Esophagus muscularis mucosa (tissue), 4 donors: ENCODE results near the gene TFAP2E. TPM values are rescaled to one million over a fixed set of nuclear protein-coding genes. Genes with fewer than 3 reads are reported as not detected.

Source experiments
- DNase-seq: peaks from one replicate; pipeline ENCODE4 v3.0.0-alpha.2; 2017; ENCODE audit errors: extremely low spot score
- H3K27ac ChIP-seq, 4 donors: fragments of 200-600 bp; sonication (generic); replicated peaks in 1 of 4; 1 replicate in 3 of 4; 2 replicates in 1 of 4; pipeline ENCODE4 v1.5.1; 2016 to 2019; ENCODE audit warnings: mild to moderate bottlenecking in 1 of 4
- H3K27me3 ChIP-seq, 4 donors: fragments of 200-600 bp; sonication (generic); one replicate each; pipeline versions ENCODE4 v1.5.1 to v1.6.0; 2016 to 2019
- H3K36me3 ChIP-seq, 4 donors: fragments of 200-600 bp; sonication (generic); one replicate each; pipeline ENCODE4 v1.5.1; 2016 to 2019
- H3K4me1 ChIP-seq, 4 donors: fragments of 200-600 bp; sonication (generic); one replicate each; pipeline ENCODE4 v1.5.1; 2016 to 2019
- H3K4me3 ChIP-seq, 4 donors: fragments of 200-600 bp; sonication (generic); 1 replicate in 2 of 4; 2 replicates in 2 of 4; pipeline ENCODE4 v1.5.1; 2016 to 2019; ENCODE audit warnings: mild to moderate bottlenecking in 4 of 4, moderate library complexity in 1 of 4
- H3K9me3 ChIP-seq, 4 donors: fragments of 200-600 bp; sonication (generic); 1 replicate in 3 of 4; 2 replicates in 1 of 4; pipeline ENCODE4 v1.5.1; 2016 to 2019
- CTCF ChIP-seq, 3 experiments: fragments of 200-600 bp in 2 of 3; fragments of 450-650 bp in 1 of 3; sonication (generic) in 2 of 3; IDR thresholded peaks; one replicate each; pipeline ENCODE4 v1.5.1; 2017 to 2019; ENCODE audit warnings: antibody characterized with exemption in 3 of 3, mild to moderate bottlenecking in 2 of 3, moderate library complexity in 1 of 3
- EP300 ChIP-seq: sonication (generic); formaldehyde crosslinking; IDR thresholded peaks from one replicate; pipeline ENCODE4 v1.6.1; 2017; ENCODE audit warnings: antibody characterized with exemption
- POLR2A ChIP-seq: fragments of 450-650 bp; IDR thresholded peaks from one replicate; pipeline ENCODE4 v1.6.1; 2017; ENCODE audit warnings: antibody characterized with exemption, moderate library complexity, mild to moderate bottlenecking, low read depth
- POLR2AphosphoS5 ChIP-seq, 2 donors: sonication (generic); formaldehyde crosslinking; IDR thresholded peaks; one replicate each; pipeline ENCODE4 v1.6.1; 2017; ENCODE audit warnings: antibody characterized with exemption in 2 of 2
- WGBS: methylation state at CpG from one replicate; pipeline ENCODE4 v1.1.5; 2018; 5-methylcytosine and 5-hydroxymethylcytosine counted together
- intact Hi-C: fragments of 100-400 bp; cut with DNase I; formaldehyde crosslinking; loops from one replicate; pipeline ENCODE4 v1.15.1; 2023
- total RNA-seq, 4 donors: library from RNA; depleted of rRNA; stranded (reverse); fragments of >200 nt; gene quantifications; one replicate each; pipeline versions ENCODE4 v1.1.0 to v1.2.1, GENCODE V29; 2016

Gene TFAP2E
- total RNA-seq, 4 donors from 2014 or later = 0.33 to 0.71 (median 0.63) TPM; not detected in 1

GRCh38 chr1:35555601-35556477 is 17.3 kb upstream of the TFAP2E start:
- intact Hi-C loops = loop anchor here (5.0 kb wide), 1 partner anchor 364 kb away; the partner anchor contains the start of gene SFPQ
- peaks cover 50 to 72% (median 67%) of the 10 kb centered on the region in 4 donors for H3K4me1 ChIP-seq
- no peaks in the 10 kb centered on the region for H3K9me3 ChIP-seq
- H3K27ac ChIP-seq = peak overlapping the region in 1 of 4 donors; percentile 98
- H3K36me3 ChIP-seq = peaks cover 9 to 34% (median 27%) of the 10 kb centered on the region in 4 donors
- peak overlapping the region; percentile 94 to 98 (median 96) for H3K4me3 ChIP-seq
- TF ChIP-seq POLR2A = no peak
- TF ChIP-seq EP300 = no peak
- no peak for TF ChIP-seq POLR2AphosphoS5 (IDR thresholded peaks at IDR 0.05)
- no peak for TF ChIP-seq CTCF (IDR thresholded peaks at IDR 0.05)
- WGBS = 40% methylated on average over 10 of the region's 10 CpGs
- no peak for DNase-seq
- peaks cover 0 to 5% (median 0%) of the 10 kb centered on the region in 4 donors for H3K27me3 ChIP-seq

GRCh38 chr1:35556484-35557117 is 16.5 kb upstream of the TFAP2E start:
- TF ChIP-seq EP300 (no peak), CTCF (IDR thresholded peaks at IDR 0.05) (no peak), POLR2A (no peak), POLR2AphosphoS5 (IDR thresholded peaks at IDR 0.05) (no peak)
- H3K4me3 ChIP-seq = peak overlapping the region; percentile 94 to 98 (median 96)
- DNase-seq = no peak
- peak overlapping the region; percentile 98 to 99 (median 98) for H3K27ac ChIP-seq
- H3K9me3 ChIP-seq = no peaks in the 10 kb centered on the region
- WGBS = under 1% methylated on average over 10 of the region's 17 CpGs
- H3K36me3 ChIP-seq = peaks cover 7 to 27% (median 22%) of the 10 kb centered on the region in 4 donors
- intact Hi-C loops = loop anchor here (5.0 kb wide), 1 partner anchor 364 kb away; the partner anchor contains the start of gene SFPQ
- H3K27me3 ChIP-seq = peaks cover 0 to 5% (median 0%) of the 10 kb centered on the region in 4 donors
- H3K4me1 ChIP-seq = peaks cover 58 to 80% (median 75%) of the 10 kb centered on the region in 4 donors

- 0% methylated on average over 4 of the region's 39 CpGs for WGBS
- peak within 1 kb of the TSS; percentile 94 to 98 (median 96) for H3K4me3 ChIP-seq
- H3K36me3 ChIP-seq = peaks cover 7 to 27% (median 21%) of the 10 kb centered on the region in 4 donors
- H3K27ac ChIP-seq = peak within 1 kb of the TSS; percentile 98 to 99 (median 98)
- TF ChIP-seq EP300 (no peak), CTCF (IDR thresholded peaks at IDR 0.05) (peak in 1 of 3 experiments; percentile 17), POLR2A (peak; percentile 46), POLR2AphosphoS5 (IDR thresholded peaks at IDR 0.05) (peak; percentile 67 to 88)
- intact Hi-C loops = loop anchor here (5.0 kb wide), 1 partner anchor 365 kb away; the partner anchor contains the start of gene SFPQ
- no peaks in the 10 kb centered on the region for H3K9me3 ChIP-seq
- DNase-seq = no peak
- H3K27me3 ChIP-seq = peaks cover 0 to 5% (median 0%) of the 10 kb centered on the region in 4 donors
- H3K4me1 ChIP-seq = peaks cover 58 to 85% (median 77%) of the 10 kb centered on the region in 4 donors
These were observed 15.9 kb upstream of the TFAP2E start, which contains the start of gene KIAA0319L for GRCh38 chr1:35557118-35557610. Gene KIAA0319L, minus strand, starts transcription at chr1:35557403. Its CDS starts 2,912 bp downstream, at chr1:35554491.

- intact Hi-C loops = loop anchor here (5.0 kb wide), 1 partner anchor 365 kb away; the partner anchor contains the start of gene SFPQ
- TF ChIP-seq CTCF (IDR thresholded peaks at IDR 0.05) = no peak
- TF ChIP-seq POLR2A = no peak
- no peak for TF ChIP-seq EP300
- peak; percentile 7 to 69 for TF ChIP-seq POLR2AphosphoS5 (IDR thresholded peaks at IDR 0.05)
- peaks cover 3 to 27% (median 21%) of the 10 kb centered on the region in 4 donors for H3K36me3 ChIP-seq
- peak within 1 kb of the TSS; percentile 94 to 98 (median 96) for H3K4me3 ChIP-seq
- 1% methylated on average over 38 of the region's 58 CpGs for WGBS
- DNase-seq = peak; percentile 100
- no peaks in the 10 kb centered on the region for H3K9me3 ChIP-seq
- H3K4me1 ChIP-seq = peaks cover 58 to 86% (median 77%) of the 10 kb centered on the region in 4 donors
- peak within 1 kb of the TSS; percentile 98 to 99 (median 98) for H3K27ac ChIP-seq
- peaks cover 0 to 5% (median 0%) of the 10 kb centered on the region in 4 donors for H3K27me3 ChIP-seq
These were observed 15.3 kb upstream of the TFAP2E start, which contains the start of gene NCDN for GRCh38 chr1:35557611-35558373. Gene NCDN, plus strand, starts transcription at chr1:35557799. Its CDS starts 392 bp downstream, at chr1:35558191.
